ENCODE data around the gene MISFA.

DNA sequence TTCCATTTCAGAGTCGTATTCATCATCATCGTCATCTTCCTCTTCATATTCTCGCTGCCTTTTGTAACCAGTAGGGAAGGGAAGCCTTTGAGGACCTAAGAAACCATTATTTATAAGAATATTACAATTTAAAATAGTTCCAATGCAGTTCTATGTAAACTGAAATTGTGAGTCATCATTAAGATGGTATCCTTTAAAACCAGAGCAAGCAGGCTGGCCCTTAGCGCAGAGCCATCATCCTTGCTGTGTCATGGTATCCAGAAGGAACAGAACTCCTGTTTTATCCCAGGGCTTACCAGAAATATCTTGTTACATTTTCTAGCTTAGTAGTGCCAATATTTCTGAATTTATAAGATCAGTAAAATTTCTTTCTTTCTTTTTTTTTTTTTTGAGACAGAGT, 12.8 kb downstream of the MISFA start:
- no peak for TF ChIP-seq POLR2A (IDR thresholded peaks at IDR 0.05; ENCODE audit: low read depth, low read length)
- TF ChIP-seq POLR2AphosphoS5 (IDR thresholded peaks at IDR 0.05; ENCODE audit: low read depth, low read length): no peak
- TF ChIP-seq TAF1 (IDR thresholded peaks at IDR 0.05; ENCODE audit: borderline replicate concordance, low read depth, low read length): no peak

Measured in GM12892 (cell line).